SK-N-SH (cell line): ENCODE data around the gene NAT9. TPM values are rescaled to one million over a fixed set of nuclear protein-coding genes. Genes with fewer than 3 reads are reported as not detected.

Source experiments
- CTCF ChIA-PET: fragments of 300-600, 350-600 bp; formaldehyde crosslinking; extraction: SDS; loops from one replicate; lab custom pipeline; 2021; lab: Yijun Ruan, JAX
- POLR2A ChIA-PET: fragments of 350-600 bp; sonication (Branson Sonifier 250); formaldehyde crosslinking; extraction: SDS; loops from one replicate; lab custom pipeline; 2020; ENCODE audit warnings: antibody characterized with exemption, inconsistent platforms; lab: Yijun Ruan, JAX
- DNase-seq: peaks from one replicate; pipeline ENCODE4 v3.0.0; 2012
- H2AFZ ChIP-seq: fragments of 200-600 bp; sonication (generic); 2 replicates; pipeline ENCODE4 v1.8.1; 2016; ENCODE audit warnings: antibody characterized with exemption, mild to moderate bottlenecking, low read depth
- H3F3A ChIP-seq: fragments of 200-600 bp; sonication (generic); replicated peaks from 2 replicates; pipeline ENCODE3; 2016; ENCODE audit warnings: antibody characterized with exemption, mild to moderate bottlenecking; ENCODE audit not compliant: insufficient read depth
- H3K27ac ChIP-seq, 2 experiments: fragments of 200-500 bp in 1 of 2; fragments of 200-600 bp in 1 of 2; sonication (Bioruptor generic) in 1 of 2; sonication (generic), shearing (Covaris generic) in 1 of 2; 2 replicates each; pipeline versions ENCODE4 v1.5.1 to v1.6.1; 2014 to 2016; ENCODE audit warnings: low read depth in 2 of 2, inconsistent platforms in 1 of 2, low read length in 1 of 2, mild to moderate bottlenecking in 1 of 2, mixed read lengths in 1 of 2
- H3K27me3 ChIP-seq: fragments of 200-600 bp; sonication (generic), shearing (Covaris generic); 2 replicates; pipeline ENCODE4 v1.6.1; 2016; ENCODE audit warnings: mixed run types; ENCODE audit not compliant: insufficient read depth
- H3K36me3 ChIP-seq, 2 experiments: fragments of 200-500 bp in 1 of 2; fragments of 200-600 bp in 1 of 2; sonication (Bioruptor generic) in 1 of 2; sonication (generic) in 1 of 2; replicated peaks in 1 of 2; 2 replicates each; pipeline versions ENCODE3 to v1.5.1; 2014 to 2016; ENCODE audit warnings: low read length in 1 of 2, mild to moderate bottlenecking in 1 of 2; ENCODE audit not compliant: insufficient read depth in 2 of 2, control insufficient read depth in 1 of 2
- H3K4me1 ChIP-seq, 2 experiments: fragments of 200-500 bp in 1 of 2; fragments of 200-600 bp in 1 of 2; sonication (Bioruptor generic) in 1 of 2; sonication (generic), shearing (Covaris generic) in 1 of 2; 2 replicates each; pipeline versions ENCODE4 v1.5.1 to v1.6.1; 2014 to 2016; ENCODE audit warnings: low read depth in 1 of 2, low read length in 1 of 2, mixed run types in 1 of 2; ENCODE audit not compliant: insufficient read depth in 2 of 2, control insufficient read depth in 1 of 2
- H3K4me2 ChIP-seq: fragments of 200-600 bp; sonication (generic), shearing (Covaris generic); 2 replicates; pipeline ENCODE4 v1.6.1; 2017; ENCODE audit warnings: mixed run types
- H3K4me3 ChIP-seq, 2 experiments: fragments of 200-500 bp in 1 of 2; fragments of 200-600 bp in 1 of 2; sonication (Bioruptor generic) in 1 of 2; sonication (generic), shearing (Covaris generic) in 1 of 2; 2 replicates each; pipeline versions ENCODE4 v1.5.1 to v1.8.1; 2014 to 2016; ENCODE audit warnings: low read depth in 2 of 2, inconsistent platforms in 1 of 2, low read length in 1 of 2, mild to moderate bottlenecking in 1 of 2, mixed read lengths in 1 of 2, moderate library complexity in 1 of 2
- H3K79me2 ChIP-seq: fragments of 200-600 bp; sonication (generic); 2 replicates; pipeline ENCODE4 v1.8.1; 2017; ENCODE audit warnings: mild to moderate bottlenecking; ENCODE audit not compliant: insufficient read depth
- H3K9ac ChIP-seq: fragments of 200-600 bp; sonication (generic); 2 replicates; pipeline ENCODE4 v1.6.1; 2017; ENCODE audit warnings: mixed run types
- H3K9me2 ChIP-seq: fragments of 200-600 bp; sonication (generic); 2 replicates; pipeline ENCODE4 v1.6.1; 2017; ENCODE audit warnings: mixed run types
- H3K9me3 ChIP-seq: fragments of 200-600 bp; sonication (generic); 2 replicates; pipeline ENCODE4 v1.6.1; 2017; ENCODE audit warnings: mixed run types, mild to moderate bottlenecking, moderate library complexity
- H4K20me1 ChIP-seq: fragments of 200-600 bp; sonication (generic); 2 replicates; pipeline ENCODE4 v1.6.1; 2017; ENCODE audit warnings: mild to moderate bottlenecking, mixed run types; ENCODE audit not compliant: insufficient read depth
- CHD2 ChIP-seq: fragments of 150-350 bp; IDR thresholded peaks from 2 replicates; pipeline ENCODE4 v1.6.1; 2018; ENCODE audit warnings: low read length; ENCODE audit not compliant: partially characterized antibody
- FOSL2 ChIP-seq: IDR thresholded peaks from 2 replicates; pipeline ENCODE4 v1.4.0; 2012; ENCODE audit warnings: low read depth, mild to moderate bottlenecking, moderate library complexity, borderline replicate concordance
- FOXJ3 ChIP-seq: sonication (generic); formaldehyde crosslinking; IDR thresholded peaks from 2 replicates; pipeline ENCODE4 v1.5.1; 2020; ENCODE audit warnings: mild to moderate bottlenecking, missing genetic modification reagents
- FOXM1 ChIP-seq: IDR thresholded peaks from 2 replicates; pipeline ENCODE4 v1.4.0; 2012; ENCODE audit warnings: low read depth, mild to moderate bottlenecking
- GATA2 ChIP-seq: sonication (generic); formaldehyde crosslinking; IDR thresholded peaks from 2 replicates; pipeline ENCODE4 v1.5.0; 2020; ENCODE audit warnings: mild to moderate bottlenecking, missing genetic modification reagents
- MEF2A ChIP-seq: IDR thresholded peaks from 2 replicates; pipeline ENCODE4 v1.4.0; 2012; ENCODE audit warnings: low read depth, borderline replicate concordance
- NFIC ChIP-seq: IDR thresholded peaks from 2 replicates; pipeline ENCODE4 v1.4.0; 2012; ENCODE audit warnings: borderline replicate concordance
- NRF1 ChIP-seq: IDR thresholded peaks from 2 replicates; pipeline ENCODE4 v1.6.1; 2012; ENCODE audit warnings: low read depth, mild to moderate bottlenecking, low read length
- POLR2AphosphoS5 ChIP-seq: IDR thresholded peaks from 2 replicates; pipeline ENCODE4 v1.6.1; 2012; ENCODE audit warnings: low read depth, low read length
- RCOR1 ChIP-seq: fragments of 150-350 bp; IDR thresholded peaks from 2 replicates; pipeline ENCODE4 v1.6.1; 2017; ENCODE audit warnings: antibody characterized with exemption, low read length
- RFX5 ChIP-seq: IDR thresholded peaks from 2 replicates; pipeline ENCODE4 v1.6.1; 2012; ENCODE audit warnings: mild to moderate bottlenecking, improper control_type of control experiment, low read length
- RXRA ChIP-seq: IDR thresholded peaks from 2 replicates; pipeline ENCODE4 v1.4.0; 2012; ENCODE audit warnings: low read depth, mild to moderate bottlenecking, borderline replicate concordance
- SIN3A ChIP-seq: IDR thresholded peaks from 2 replicates; pipeline ENCODE4 v1.6.1; 2012; ENCODE audit warnings: low read depth, mild to moderate bottlenecking, low read length, moderate library complexity, borderline replicate concordance
- SMC3 ChIP-seq: IDR thresholded peaks from 2 replicates; pipeline ENCODE4 v1.6.1; 2012; ENCODE audit warnings: low read depth, low read length, improper control_type of control experiment
- TAF1 ChIP-seq: IDR thresholded peaks from 2 replicates; pipeline ENCODE4 v1.6.1; 2012; ENCODE audit warnings: low read depth, mild to moderate bottlenecking, low read length, moderate library complexity, borderline replicate concordance
- TEAD4 ChIP-seq: IDR thresholded peaks from 2 replicates; pipeline ENCODE4 v1.4.0; 2012; ENCODE audit warnings: mild to moderate bottlenecking, borderline replicate concordance; ENCODE audit not compliant: insufficient read depth
- WGBS: methylation state at CpG from one replicate; pipeline ENCODE4 v1.1.6; 2017; ENCODE audit warnings: low lambda C conversion rate; 5-methylcytosine and 5-hydroxymethylcytosine counted together
- polyA plus RNA-seq, 3 experiments: library from polyadenylated mRNA; depleted of rRNA; stranded (reverse); fragments of >200 nt; gene quantifications; 2 replicates each; pipeline ENCODE4 v1.2.3, GENCODE V29; 2012
- TF ChIP-seq, protein P1 (sequence below): fragments of 200-600 bp; sonication (generic); IDR thresholded peaks from 2 replicates; pipeline ENCODE4 v1.6.1; 2017; ENCODE audit warnings: antibody characterized with exemption, mild to moderate bottlenecking, moderate library complexity
- TF ChIP-seq, protein P2 (sequence below): IDR thresholded peaks from 2 replicates; pipeline ENCODE4 v1.4.0; 2012; ENCODE audit warnings: low read depth, borderline replicate concordance
- TF ChIP-seq, protein P3 (sequence below): fragments of 150-350 bp; IDR thresholded peaks from 2 replicates; pipeline ENCODE4 v1.6.1; 2017; ENCODE audit warnings: antibody characterized with exemption, low read length, low read depth, borderline replicate concordance

NAT9 gene
- polyA plus RNA-seq, 1 of the 3 experiments (the other 2 are of a cell fraction) = 117 TPM

DNA sequence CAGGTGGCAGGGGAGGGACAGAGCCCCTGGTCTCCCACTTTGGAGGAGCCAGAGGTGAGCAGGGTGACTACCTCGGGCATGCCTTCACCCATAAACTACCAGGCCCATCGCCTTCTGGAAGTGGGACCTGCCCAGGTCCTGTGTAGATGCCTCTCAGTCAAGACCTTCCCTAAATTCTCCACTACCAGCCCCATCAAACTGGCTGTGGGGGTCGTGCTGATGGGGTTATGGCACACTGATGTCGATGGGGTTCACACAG, 44.9 kb downstream of the NAT9 start:
- Histone ChIP-seq H3K27me3 (peaks cover 24% of the 10 kb centered on the region), H3K9ac (no peak overlapping the region), H3F3A (peaks cover 14% of the 10 kb centered on the region), H3K4me1 (no peaks in the 10 kb centered on the region), H3K79me2 (no peaks in the 10 kb centered on the region), H3K27ac (no peak overlapping the region), H3K36me3 (no peaks in the 10 kb centered on the region), H2AFZ (no peak overlapping the region), H3K4me3 (no peak overlapping the region), H4K20me1 (no peaks in the 10 kb centered on the region), H3K9me3 (no peaks in the 10 kb centered on the region), H3K4me2 (no peak overlapping the region), H3K9me2 (no peaks in the 10 kb centered on the region)
- DNase-seq = no peak
- WGBS = 18% methylated on average over 4 of the region's 4 CpGs
- ChIA-PET POLR2A (no interaction called here), CTCF (interaction anchor here (0.7 to 1.3 kb wide), 2 partner anchors 165 kb away, joined by 4 read pairs; no protein-coding TSS in a partner anchor)
- TF ChIP-seq SIN3A (no peak), TAF1 (no peak), RXRA (no peak), POLR2AphosphoS5 (no peak), SMC3 (no peak), FOSL2 (no peak), RFX5 (no peak), CHD2 (no peak)
- TF ChIP-seq, protein P1, sequence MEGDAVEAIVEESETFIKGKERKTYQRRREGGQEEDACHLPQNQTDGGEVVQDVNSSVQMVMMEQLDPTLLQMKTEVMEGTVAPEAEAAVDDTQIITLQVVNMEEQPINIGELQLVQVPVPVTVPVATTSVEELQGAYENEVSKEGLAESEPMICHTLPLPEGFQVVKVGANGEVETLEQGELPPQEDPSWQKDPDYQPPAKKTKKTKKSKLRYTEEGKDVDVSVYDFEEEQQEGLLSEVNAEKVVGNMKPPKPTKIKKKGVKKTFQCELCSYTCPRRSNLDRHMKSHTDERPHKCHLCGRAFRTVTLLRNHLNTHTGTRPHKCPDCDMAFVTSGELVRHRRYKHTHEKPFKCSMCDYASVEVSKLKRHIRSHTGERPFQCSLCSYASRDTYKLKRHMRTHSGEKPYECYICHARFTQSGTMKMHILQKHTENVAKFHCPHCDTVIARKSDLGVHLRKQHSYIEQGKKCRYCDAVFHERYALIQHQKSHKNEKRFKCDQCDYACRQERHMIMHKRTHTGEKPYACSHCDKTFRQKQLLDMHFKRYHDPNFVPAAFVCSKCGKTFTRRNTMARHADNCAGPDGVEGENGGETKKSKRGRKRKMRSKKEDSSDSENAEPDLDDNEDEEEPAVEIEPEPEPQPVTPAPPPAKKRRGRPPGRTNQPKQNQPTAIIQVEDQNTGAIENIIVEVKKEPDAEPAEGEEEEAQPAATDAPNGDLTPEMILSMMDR = no peak
- TF ChIP-seq, protein P2, sequence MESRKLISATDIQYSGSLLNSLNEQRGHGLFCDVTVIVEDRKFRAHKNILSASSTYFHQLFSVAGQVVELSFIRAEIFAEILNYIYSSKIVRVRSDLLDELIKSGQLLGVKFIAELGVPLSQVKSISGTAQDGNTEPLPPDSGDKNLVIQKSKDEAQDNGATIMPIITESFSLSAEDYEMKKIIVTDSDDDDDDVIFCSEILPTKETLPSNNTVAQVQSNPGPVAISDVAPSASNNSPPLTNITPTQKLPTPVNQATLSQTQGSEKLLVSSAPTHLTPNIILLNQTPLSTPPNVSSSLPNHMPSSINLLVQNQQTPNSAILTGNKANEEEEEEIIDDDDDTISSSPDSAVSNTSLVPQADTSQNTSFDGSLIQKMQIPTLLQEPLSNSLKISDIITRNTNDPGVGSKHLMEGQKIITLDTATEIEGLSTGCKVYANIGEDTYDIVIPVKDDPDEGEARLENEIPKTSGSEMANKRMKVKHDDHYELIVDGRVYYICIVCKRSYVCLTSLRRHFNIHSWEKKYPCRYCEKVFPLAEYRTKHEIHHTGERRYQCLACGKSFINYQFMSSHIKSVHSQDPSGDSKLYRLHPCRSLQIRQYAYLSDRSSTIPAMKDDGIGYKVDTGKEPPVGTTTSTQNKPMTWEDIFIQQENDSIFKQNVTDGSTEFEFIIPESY = no peak

DNA sequence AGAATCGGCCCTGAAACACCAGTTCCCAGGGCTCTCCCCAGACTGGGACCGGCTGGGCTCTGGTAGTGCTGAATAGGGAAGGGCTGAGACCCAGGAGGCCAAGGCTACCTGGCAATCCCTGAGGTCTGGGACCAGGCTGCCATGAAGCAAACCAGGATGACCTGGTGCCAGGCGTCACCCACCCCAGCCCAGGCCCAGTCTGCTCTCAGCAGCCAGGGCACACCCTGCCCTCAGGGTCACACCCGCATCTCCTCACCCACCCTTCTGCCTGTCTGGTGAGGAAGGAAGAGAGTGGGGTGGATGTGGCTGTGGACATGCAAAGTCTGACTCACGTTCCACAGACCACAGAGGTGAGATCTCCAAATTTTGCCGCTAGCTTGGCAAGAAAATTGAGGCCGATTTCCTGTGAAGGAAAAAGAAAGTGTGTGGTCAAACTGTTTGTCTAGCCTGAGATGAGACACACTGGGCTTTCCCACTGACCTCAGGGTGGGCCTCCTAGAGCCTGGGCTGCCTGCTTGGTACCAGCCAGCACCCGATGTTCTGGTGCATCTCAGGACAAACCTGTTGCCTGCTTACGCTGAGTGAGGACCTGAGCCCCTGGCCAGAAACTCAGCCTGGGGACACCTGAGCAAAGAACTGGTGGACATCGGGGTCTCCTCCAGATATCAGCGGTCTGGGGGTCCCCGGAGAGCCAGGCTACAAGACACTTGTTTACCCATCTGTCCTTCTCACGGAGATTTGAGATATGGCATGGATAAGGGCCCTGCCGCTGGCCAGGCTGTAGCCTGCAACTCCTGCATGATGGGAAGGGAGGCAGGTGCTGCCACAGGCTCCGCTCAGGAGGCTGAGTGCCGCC, 45.4 kb downstream of the NAT9 start:
- CTCF ChIA-PET = interaction anchor here (0.7 to 2.4 kb wide), 2 partner anchors 74 to 164 kb away, joined by 4 to 10 read pairs; no protein-coding TSS in a partner anchor
- peaks cover 12% of the 10 kb centered on the region for H3F3A ChIP-seq
- 31% methylated on average over 15 of the region's 16 CpGs for WGBS

More for the DNA sequence above, 45.4 kb downstream of the NAT9 start:
- H3K4me2 ChIP-seq = no peak overlapping the region
- H4K20me1 ChIP-seq = no peaks in the 10 kb centered on the region
- H3K9me2 ChIP-seq = no peaks in the 10 kb centered on the region
- TF ChIP-seq, protein P2 = no peak
- TF ChIP-seq RCOR1 (no peak), NFIC (no peak), NRF1 (no peak), POLR2AphosphoS5 (no peak), CHD2 (no peak), FOXM1 (no peak), TEAD4 (no peak), MEF2A (no peak), GATA2 (CRISPR knock-in tag) (no peak), FOXJ3 (CRISPR knock-in tag) (no peak), FOSL2 (no peak)
- TF ChIP-seq, protein P3, sequence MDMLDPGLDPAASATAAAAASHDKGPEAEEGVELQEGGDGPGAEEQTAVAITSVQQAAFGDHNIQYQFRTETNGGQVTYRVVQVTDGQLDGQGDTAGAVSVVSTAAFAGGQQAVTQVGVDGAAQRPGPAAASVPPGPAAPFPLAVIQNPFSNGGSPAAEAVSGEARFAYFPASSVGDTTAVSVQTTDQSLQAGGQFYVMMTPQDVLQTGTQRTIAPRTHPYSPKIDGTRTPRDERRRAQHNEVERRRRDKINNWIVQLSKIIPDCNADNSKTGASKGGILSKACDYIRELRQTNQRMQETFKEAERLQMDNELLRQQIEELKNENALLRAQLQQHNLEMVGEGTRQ = no peak
- no peak overlapping the region for H3K27ac ChIP-seq
- H3K4me1 ChIP-seq = no peaks in the 10 kb centered on the region
- peaks cover 18% of the 10 kb centered on the region for H3K27me3 ChIP-seq
- H2AFZ ChIP-seq = no peak overlapping the region
- POLR2A ChIA-PET = no interaction called here
- H3K79me2 ChIP-seq = no peaks in the 10 kb centered on the region
- DNase-seq = no peak
- H3K36me3 ChIP-seq = no peaks in the 10 kb centered on the region
- no peak overlapping the region for H3K9ac ChIP-seq
- no peak overlapping the region for H3K4me3 ChIP-seq
- H3K9me3 ChIP-seq = no peaks in the 10 kb centered on the region
